GM15510 (cell line): ENCODE results near the gene LRP8.

ENCODE experiments used
- POLR2A ChIP-seq: IDR thresholded peaks from 3 replicates; pipeline ENCODE4 v1.6.1; 2011; ENCODE audit warnings: borderline replicate concordance; ENCODE audit not compliant: insufficient read length; ENCODE audit errors: extremely low read depth

LRP8 gene

DNA sequence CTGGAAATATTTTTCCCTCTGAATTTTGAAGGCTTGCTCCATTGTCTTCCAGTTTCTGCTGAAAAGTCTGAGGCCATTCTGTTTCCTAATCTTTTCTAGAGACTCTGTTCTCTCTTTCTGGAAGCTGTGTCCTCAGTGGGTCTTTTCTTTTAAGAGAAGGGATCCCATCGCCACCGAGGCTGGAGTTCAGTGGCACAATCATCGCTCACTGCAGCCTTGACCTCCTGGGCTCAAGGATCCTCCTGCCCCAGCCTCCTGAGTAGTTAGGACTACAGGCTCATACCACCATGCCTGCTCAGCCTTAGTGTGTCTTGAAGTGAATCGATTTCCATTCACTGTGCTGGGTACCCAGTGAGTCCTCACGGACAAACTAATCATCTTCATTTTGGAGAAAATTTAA lies 9.6 kb upstream of the LRP8 start:
- no peak for TF ChIP-seq POLR2A

DNA sequence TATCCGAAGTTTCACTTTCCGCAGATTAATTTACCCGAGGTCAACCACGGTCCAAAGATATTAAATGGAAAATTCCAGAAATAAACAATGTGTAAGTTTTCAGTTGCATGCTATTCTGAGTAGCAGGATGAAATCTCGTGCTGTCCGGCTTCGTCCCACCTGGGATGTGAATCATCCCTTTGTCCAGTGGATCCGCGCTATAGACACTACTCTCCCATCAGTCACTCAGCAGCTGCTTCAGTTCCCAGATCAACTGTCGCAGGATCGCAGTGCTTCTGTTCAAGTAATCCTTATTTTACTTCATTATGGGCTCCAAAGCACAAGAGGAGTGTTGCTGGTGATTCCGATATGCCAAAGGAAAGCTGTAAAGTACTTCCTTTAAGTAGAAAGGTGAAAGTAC lies 8.3 kb upstream of the LRP8 start:
- no peak for TF ChIP-seq POLR2A

DNA sequence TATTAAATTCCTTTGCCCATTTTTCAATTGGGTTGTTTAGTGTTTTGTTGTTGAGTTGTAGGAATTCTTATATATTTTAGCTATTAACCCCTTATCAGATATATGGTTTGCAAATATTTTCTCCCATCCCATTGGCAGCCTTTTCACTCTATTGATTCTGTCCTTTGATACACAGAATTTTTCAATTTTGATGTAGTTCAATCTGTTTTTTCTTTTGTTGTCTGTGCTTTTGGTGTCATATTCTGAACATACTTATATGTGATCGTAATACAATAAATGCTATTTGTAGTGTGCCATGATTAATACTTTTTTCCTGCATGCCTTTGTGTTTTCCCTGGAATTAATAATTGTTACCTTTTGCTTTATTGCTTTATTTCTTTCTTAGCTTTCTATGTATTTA lies 7.8 kb upstream of the LRP8 start:
- TF ChIP-seq POLR2A = no peak

DNA sequence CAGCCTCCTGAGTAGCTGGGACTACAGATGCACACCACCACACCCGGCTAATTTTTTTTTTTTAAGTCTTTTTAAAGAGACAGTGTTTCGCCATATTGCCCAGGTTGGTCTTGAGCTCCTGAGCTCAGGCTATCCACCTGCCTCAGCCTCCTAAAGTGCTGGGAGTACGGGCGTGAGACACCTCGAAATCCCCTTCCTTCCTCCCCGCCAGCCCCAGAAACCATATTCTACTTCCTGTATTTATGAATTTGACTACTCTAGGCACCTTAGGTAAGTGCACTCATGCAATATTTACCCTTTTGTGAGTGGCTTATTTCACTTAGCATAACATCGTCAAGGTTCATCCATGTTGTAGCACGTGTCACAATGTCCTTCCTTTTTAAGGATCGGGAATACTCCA lies 6.9 kb upstream of the LRP8 start:
- no peak for TF ChIP-seq POLR2A

DNA sequence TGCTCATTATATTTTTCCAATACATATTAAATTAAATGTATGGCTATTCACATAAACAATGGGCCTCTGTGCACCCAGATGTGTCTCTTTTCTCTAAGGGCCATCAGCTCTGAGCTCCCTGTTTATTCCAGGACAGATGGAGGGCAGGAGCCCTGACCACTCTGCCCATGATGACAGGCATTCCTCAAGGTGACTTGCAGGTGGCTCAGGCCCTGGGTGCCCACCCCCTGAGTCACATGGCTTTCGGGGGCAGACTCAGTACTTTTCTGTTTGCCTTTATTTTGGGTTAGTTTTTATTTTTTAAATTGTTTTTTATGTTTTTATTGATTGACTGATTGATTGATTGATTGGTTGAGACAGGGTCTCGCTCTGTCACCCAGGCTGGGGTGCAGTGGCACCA lies 6.4 kb upstream of the LRP8 start:
- TF ChIP-seq POLR2A = no peak

DNA sequence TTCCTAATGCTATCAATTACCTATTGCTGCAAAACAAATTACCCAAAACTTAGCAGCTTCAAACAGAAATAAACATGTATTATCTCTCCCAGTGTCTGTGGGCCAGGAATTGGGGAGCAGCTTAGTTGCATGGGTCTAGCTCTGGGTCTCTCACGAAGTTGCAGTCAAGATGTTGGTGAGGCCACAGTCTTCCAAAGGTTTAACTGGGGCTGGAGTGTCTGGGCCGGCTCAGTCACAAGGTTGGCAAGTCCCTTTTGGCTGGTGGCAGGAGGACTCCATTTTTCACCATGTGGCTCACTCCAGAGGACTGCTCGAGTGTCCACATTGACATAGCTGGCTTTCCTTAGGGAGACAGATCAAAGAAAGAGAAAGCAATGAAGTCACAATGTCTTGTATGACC lies 5.0 kb upstream of the LRP8 start:
- no peak for TF ChIP-seq POLR2A

DNA sequence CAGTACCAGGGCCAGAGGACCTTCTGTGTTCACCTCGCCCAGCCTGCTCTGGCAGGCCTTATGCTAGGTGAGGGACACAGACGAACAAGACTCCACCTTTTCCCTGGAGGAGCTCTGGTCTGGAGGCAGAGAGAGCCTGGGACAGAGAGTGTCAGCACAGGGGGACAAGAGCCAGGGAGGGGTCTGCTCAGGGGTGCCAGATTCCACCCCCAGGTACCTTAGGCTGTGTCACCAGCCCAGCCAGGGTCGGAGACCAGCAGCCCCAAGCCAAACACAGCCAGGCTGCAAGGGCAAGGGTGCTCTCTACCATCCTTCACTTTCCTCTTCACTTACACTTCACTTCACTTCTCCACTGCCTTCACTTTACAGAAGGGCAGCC lies 4.3 kb upstream of the LRP8 start:
- TF ChIP-seq POLR2A = no peak

DNA sequence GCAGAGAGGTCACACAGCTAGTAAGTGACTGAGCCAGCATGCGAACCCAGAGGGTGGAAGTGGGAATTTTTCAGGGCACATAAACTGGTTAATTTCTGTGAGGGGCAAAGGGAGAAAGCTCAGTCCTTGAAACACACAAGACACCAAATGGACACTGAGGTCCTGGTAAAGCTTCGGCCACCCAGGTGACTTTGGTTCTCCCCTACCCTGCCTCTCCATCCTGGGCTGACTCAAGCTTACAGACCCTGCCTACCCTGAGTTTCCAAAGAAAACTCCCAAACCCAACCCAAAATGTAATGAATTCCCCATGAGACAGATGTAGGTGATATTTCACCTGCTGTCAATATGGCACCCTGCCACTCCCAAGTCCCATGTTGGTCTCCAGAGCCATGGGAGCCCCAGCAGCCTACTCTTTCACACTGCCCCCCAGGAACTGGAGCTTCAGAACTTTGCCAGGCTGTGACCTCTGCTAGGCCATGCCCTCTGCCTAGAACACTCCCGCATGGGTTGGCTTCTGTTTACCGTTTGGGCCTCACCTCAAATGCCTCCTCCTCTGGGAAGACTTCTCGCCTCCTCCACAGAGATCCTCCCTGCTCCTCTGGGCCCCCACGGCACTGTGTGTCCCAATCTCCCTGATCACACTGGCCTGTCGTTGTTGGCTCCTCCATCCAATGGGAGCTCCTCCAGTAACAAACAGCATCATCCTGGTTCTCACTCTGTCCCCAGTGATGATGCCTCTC lies 3.7 kb upstream of the LRP8 start:
- TF ChIP-seq POLR2A = no peak

DNA sequence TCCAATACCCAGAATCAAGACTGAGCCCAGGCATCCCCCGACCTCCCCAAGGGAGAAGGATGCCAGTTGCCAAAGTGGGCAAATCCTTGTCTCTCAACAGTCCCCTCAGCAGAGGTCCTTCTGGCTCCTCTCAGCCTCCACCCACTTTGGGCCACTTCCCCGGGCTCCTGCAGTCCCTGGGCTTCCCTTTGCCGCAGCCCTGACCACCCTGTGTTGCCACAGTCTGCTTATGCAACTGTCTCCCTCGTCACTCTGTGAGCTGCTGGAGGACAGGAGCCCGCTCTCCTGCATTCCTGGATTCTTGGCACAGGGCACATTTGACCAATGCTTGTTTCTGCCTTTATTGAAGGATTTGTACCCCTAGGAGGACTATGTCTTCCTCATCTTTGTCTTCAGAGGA lies 2.9 kb upstream of the LRP8 start:
- no peak for TF ChIP-seq POLR2A

DNA sequence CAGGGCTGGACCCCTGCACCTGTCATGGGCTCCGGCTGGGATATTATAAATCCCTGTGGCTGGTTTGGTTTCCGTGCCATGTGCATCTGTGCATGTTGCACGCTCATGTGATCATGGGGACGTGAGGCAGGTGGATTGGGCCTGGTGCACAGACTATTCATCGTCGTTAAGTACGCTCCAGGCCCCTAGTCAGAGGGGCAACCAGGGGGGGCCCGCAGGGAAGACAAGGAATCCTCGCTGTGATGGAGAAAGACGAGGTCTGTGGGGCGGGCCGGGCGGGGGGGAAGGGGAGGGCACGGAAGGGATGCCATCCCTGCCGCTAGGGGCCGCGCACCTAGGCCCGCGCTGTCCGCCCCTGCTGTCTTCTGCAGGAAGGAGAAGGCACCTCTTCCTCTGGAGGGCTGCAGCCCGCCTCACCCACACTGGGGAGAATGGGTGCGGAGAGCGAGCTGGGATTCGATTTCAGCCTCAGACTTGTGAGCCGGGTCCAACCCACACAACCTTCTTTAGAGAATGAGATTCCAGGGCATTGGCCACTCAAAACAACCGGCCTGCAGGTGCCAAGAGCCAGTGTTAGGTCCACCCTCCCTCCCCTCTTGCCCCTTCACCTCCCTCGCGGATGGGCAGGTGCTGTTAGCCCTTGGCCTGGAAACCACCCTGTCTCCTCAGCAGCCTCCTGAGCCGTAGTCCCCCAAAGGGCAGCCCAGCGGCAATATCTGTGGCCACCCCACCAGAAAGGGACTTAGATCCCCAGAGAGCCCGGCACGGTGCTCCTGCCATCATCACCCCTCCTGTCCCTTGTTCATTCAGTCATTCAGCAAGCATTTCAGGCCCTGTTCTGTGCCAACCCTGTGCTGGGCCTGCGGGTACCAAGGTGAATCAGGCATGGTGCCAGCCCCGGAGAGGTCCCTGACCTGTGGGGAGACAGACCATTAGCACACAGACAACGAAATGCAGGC lies 950 bp upstream of the LRP8 start:
- TF ChIP-seq POLR2A = no peak

DNA sequence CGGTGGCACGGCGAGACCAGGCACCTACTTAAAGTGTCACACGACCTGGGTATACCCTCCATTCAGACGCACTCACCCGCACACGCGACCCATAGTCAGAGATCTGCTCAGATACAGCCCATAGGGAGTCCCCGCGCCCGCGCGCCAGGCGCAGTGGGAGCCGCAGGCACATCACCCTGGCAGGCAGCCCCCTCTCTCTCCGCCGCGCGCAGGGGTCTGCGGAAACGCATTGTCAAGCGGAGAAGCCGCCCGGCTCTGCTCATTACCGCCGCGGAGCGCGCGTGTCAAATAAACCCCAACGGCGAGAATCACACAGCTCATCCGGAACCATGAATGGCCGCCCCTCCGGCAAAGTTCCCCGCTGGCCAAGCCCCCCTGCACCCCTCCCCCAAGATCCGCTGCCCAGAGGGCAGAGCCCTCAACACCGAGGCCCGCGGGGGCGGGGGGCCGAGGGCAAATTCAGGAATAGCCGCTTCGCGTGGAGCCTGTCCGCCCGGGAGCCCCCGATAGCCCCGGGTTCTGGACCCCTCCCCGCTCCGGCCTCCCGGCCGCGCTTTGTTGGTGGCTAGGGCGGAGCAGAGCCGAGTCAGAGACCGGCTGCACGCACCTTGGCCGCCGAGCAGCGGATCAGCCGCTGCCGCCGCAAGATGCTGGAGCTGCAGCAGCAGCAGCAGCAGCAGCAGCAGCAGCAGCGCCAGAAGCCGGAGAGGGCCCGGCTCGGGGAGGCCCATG lies 522 bp downstream of the LRP8 start:
- no peak for TF ChIP-seq POLR2A

DNA sequence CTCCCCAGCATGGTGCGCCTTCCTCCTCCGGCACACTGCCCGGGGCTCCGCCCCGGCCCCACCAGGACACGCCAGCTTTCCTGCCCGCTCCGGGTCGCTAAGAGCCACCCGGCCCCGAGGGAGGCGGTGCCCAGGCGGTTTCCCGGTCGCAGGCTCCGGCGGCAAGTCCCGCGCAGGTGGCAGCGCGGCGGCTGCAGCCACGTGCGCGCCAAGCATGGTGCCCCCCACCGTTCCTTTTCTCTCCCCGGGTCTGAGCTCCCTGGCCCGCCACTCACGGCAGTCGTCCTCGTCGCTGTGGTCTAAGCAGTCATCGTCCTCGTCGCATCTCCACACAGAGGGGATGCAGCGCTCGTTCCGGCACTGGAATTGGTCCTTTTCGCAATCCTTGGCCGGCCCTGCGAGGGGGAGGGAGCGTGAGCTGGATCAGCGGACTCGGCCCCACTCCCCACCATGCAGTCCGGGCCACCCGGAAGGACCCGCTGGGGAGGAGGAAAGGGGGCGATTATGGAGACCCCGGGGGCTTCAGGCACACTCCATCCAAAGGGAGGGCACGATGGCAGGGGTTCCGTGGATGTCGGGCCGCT lies 1.2 kb downstream of the LRP8 start:
- TF ChIP-seq POLR2A = peak; percentile 30

DNA sequence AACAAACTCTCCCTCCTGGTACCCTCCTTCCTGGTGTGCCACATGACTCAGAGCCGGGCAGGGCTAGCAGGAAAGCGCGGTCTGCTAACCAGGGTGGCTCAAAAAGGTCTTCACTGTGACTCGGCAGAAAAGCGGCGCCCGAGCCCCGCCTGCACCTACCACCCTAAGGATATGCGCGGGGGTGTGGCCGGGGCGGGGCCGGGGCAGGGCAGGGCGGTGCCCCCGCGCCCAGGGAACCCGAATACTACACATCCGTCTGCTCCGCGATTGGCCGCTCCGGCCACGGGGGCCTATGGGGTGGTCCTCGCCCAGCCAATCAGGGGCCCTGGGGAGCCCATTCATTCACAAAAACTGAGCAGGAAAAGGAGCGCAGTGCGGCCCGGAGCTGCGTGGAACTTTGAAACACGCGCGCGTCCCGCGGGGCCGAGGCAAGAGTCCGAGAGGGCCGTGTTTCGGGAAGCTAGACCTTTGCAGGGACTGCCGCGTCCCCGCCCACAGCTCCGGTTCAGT lies 1.7 kb downstream of the LRP8 start:
- peak; percentile 91 for TF ChIP-seq POLR2A

DNA sequence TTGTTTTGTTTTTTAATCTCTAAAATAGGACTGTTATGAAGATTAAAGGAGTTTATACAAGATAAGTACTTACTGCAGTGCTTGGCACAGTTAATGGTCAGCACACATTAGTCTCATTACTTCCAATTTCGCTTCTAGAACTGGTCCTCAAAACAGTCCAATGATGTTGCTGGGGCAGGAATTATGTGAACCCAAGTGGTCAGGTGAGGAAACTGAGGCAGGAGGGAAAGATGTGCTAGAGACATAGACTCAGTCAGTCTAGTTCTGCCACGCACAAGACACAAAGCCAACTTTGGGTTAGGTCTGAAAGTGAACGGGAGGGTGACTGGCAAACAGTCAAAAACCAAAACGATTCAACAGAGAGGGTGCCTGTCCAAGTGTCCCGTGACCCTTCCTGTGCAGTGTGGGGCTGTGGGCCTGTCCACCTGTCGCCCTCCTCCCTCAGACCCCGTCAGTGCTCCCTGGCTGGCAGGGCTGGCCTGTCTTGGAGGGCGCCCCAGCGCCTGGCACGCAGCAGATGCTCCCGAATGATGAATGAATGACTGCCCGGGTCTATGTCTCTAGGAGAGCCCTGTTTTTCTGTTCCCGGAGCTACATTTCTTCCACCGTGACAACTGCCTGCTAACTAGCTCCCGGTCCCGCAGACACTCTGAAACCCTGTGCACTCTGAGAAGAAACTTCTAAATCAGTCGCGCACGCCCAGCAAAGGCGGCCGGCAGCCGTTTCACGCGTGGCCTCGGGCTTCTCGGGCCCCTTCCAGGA lies 2.4 kb downstream of the LRP8 start:
- no peak for TF ChIP-seq POLR2A
